Loucy (cell line): ENCODE data around the gene ABHD10.

Experiments used
- EZH2phosphoT487 ChIP-seq: fragments of 200-600 bp; IDR thresholded peaks from 2 replicates; pipeline ENCODE4 v1.6.1; 2018; ENCODE audit warnings: antibody characterized with exemption, mild to moderate bottlenecking, moderate library complexity, borderline replicate concordance
- TF ChIP-seq, protein P1 (sequence below): fragments of 200-600 bp; sonication (generic); conservative IDR thresholded peaks from 2 replicates; pipeline ENCODE4 v1.5.1; 2014; ENCODE audit warnings: mild to moderate bottlenecking, antibody characterized with exemption, low read length

DNA sequence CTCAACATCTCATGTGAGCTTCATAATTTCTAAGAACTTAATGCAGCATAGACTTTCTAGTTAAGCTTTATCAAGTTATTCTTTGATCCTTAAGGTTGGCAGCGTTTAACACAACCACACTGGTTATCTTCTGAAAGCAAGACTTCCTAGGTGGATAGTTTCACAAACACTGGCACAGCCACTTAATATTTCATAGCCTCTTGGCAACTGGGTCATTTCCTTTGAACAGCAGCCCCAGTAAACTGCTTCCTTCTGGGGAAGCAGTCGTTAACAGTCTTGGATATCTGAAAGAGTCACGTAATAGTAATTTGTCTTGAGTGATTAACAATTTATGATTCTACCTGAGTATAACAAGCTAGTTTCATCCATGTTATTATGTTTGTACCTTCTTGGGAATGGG, 45.9 kb upstream of the ABHD10 start:
- TF ChIP-seq, protein P1, sequence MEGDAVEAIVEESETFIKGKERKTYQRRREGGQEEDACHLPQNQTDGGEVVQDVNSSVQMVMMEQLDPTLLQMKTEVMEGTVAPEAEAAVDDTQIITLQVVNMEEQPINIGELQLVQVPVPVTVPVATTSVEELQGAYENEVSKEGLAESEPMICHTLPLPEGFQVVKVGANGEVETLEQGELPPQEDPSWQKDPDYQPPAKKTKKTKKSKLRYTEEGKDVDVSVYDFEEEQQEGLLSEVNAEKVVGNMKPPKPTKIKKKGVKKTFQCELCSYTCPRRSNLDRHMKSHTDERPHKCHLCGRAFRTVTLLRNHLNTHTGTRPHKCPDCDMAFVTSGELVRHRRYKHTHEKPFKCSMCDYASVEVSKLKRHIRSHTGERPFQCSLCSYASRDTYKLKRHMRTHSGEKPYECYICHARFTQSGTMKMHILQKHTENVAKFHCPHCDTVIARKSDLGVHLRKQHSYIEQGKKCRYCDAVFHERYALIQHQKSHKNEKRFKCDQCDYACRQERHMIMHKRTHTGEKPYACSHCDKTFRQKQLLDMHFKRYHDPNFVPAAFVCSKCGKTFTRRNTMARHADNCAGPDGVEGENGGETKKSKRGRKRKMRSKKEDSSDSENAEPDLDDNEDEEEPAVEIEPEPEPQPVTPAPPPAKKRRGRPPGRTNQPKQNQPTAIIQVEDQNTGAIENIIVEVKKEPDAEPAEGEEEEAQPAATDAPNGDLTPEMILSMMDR: no peak
- no peak for TF ChIP-seq EZH2phosphoT487
